GM06990 (cell line): Measurements from ENCODE around the gene DNAJC5G.

Experiments
- DNase-seq: peaks from one replicate; pipeline ENCODE4 v3.0.0-alpha.2; 2011; ENCODE audit not compliant: insufficient read length; ENCODE audit errors: extremely low read depth
- H3K27me3 ChIP-seq: replicated peaks from 2 replicates; pipeline ENCODE4 v1.6.0; 2011; ENCODE audit warnings: low read length; ENCODE audit not compliant: control insufficient read depth, insufficient read depth
- H3K36me3 ChIP-seq: 2 replicates; pipeline ENCODE4 v1.5.1; 2011; ENCODE audit warnings: low read length; ENCODE audit not compliant: control insufficient read depth, insufficient read depth
- H3K4me3 ChIP-seq: replicated peaks from 2 replicates; pipeline ENCODE4 v1.5.1; 2011; ENCODE audit warnings: low read depth, mild to moderate bottlenecking, control low read depth, low read length
- CTCF ChIP-seq: IDR thresholded peaks from 2 replicates; pipeline ENCODE4 v1.5.1; 2011; ENCODE audit warnings: low read length, control low read depth, mild to moderate bottlenecking, inconsistent platforms; ENCODE audit not compliant: insufficient read depth, poor library complexity, severe bottlenecking

Gene DNAJC5G

GRCh38 chr2:27247893-27248292 lies 27.3 kb upstream of the DNAJC5G start:
- Histone ChIP-seq H3K4me3 (no peak overlapping the region), H3K27me3 (no peaks in the 10 kb centered on the region; the same call in 1 of the 2 replicates), H3K36me3 (peaks cover 8% of the 10 kb centered on the region)
- TF ChIP-seq CTCF, result no peak
- DNase-seq, result no peak

GRCh38 chr2:27249159-27249890 lies 25.9 kb upstream of the DNAJC5G start:
- Histone ChIP-seq H3K4me3 (no peak overlapping the region), H3K27me3 (peaks cover 2% of the 10 kb centered on the region), H3K36me3 (no peaks in the 10 kb centered on the region; the same call in 1 of the 2 replicates)
- DNase-seq, result no peak
- TF ChIP-seq CTCF, result no peak

GRCh38 chr2:27249891-27250651 lies 25.2 kb upstream of the DNAJC5G start:
- peak; percentile 93 for TF ChIP-seq CTCF
- DNase-seq, result peak; percentile 61
- Histone ChIP-seq H3K36me3 (no peaks in the 10 kb centered on the region; the same call in 1 of the 2 replicates), H3K4me3 (no peak overlapping the region), H3K27me3 (peaks cover 2% of the 10 kb centered on the region)

GRCh38 chr2:27250652-27251379 lies 24.4 kb upstream of the DNAJC5G start:
- peaks cover 2% of the 10 kb centered on the region for H3K27me3 ChIP-seq
- H3K36me3 ChIP-seq, result no peaks in the 10 kb centered on the region
- TF ChIP-seq CTCF, result no peak
- DNase-seq, result no peak
- no peak overlapping the region for H3K4me3 ChIP-seq

GRCh38 chr2:27251766-27252165 lies 23.5 kb upstream of the DNAJC5G start:
- peaks cover 2% of the 10 kb centered on the region for H3K27me3 ChIP-seq
- DNase-seq, result no peak
- H3K4me3 ChIP-seq, result no peak overlapping the region
- H3K36me3 ChIP-seq, result no peaks in the 10 kb centered on the region
- TF ChIP-seq CTCF, result no peak
